Cerebellar cortex (tissue), 1 donor: Measurements from ENCODE around the gene CILP2.

ENCODE experiments used
- DNase-seq: peaks from one replicate; pipeline ENCODE4 v3.0.0-alpha.2; 2015; ENCODE audit warnings: low spot score

The CILP2 gene

GRCh38 chr19:19505669-19506326 lies 32.3 kb upstream of the CILP2 start:
- DNase-seq = no peak

GRCh38 chr19:19506592-19506991 lies 31.5 kb upstream of the CILP2 start:
- DNase-seq = no peak

- no peak for DNase-seq
Observed at GRCh38 chr19:19507354-19507753, 30.7 kb upstream of the CILP2 start.

GRCh38 chr19:19508217-19508616 lies 29.8 kb upstream of the CILP2 start:
- no peak for DNase-seq

GRCh38 chr19:19510432-19510831 lies 27.6 kb upstream of the CILP2 start:
- no peak for DNase-seq

GRCh38 chr19:19513682-19514081 lies 24.4 kb upstream of the CILP2 start:
- no peak for DNase-seq

- peak; percentile 58 for DNase-seq
Observed at GRCh38 chr19:19514215-19514657, 23.8 kb upstream of the CILP2 start.

GRCh38 chr19:19514881-19515641 lies 23.0 kb upstream of the CILP2 start, which contains the start of gene TSSK6:
TSS of gene TSSK6 (minus strand) at chr19:19515548. CDS start at chr19:19515427, 121 bp downstream.
- DNase-seq = no peak

GRCh38 chr19:19515642-19516519 lies 22.2 kb upstream of the CILP2 start, which contains the start of gene NDUFA13:
TSS of gene NDUFA13 (plus strand) at chr19:19516225. CDS start at chr19:19516239, 14 bp downstream.
- peak; percentile 94 for DNase-seq

GRCh38 chr19:19517235-19517619 lies 20.8 kb upstream of the CILP2 start:
- DNase-seq = no peak

GRCh38 chr19:19520989-19521388 lies 17.1 kb upstream of the CILP2 start:
- DNase-seq = no peak

- DNase-seq = no peak
Observed at GRCh38 chr19:19523177-19523576, 14.9 kb upstream of the CILP2 start.

- DNase-seq = no peak
Observed at GRCh38 chr19:19524053-19524452, 14.0 kb upstream of the CILP2 start.

GRCh38 chr19:19525611-19526380 lies 12.3 kb upstream of the CILP2 start:
- no peak for DNase-seq

- no peak for DNase-seq
Observed at GRCh38 chr19:19526581-19527370, 11.3 kb upstream of the CILP2 start.

GRCh38 chr19:19527371-19527656 lies 10.8 kb upstream of the CILP2 start:
- DNase-seq = no peak

- no peak for DNase-seq
Observed at GRCh38 chr19:19527674-19528625, 10.1 kb upstream of the CILP2 start.

GRCh38 chr19:19528721-19529490 lies 9.2 kb upstream of the CILP2 start, which contains the start of gene YJEFN3:
TSS of gene YJEFN3 (plus strand) at chr19:19528911. CDS start at chr19:19528933, 22 bp downstream.
- DNase-seq = peak; percentile 77
